K562 (cell line): ENCODE measurements around the gene AK5. TPM values are rescaled to one million over a fixed set of nuclear protein-coding genes. Genes with fewer than 3 reads are reported as not detected.

Source experiments
- ATAC-seq: fragments of 200-7000 bp; cut with Tn5 transposase; 3 replicates; pipeline ENCODE4 v1.9.1; 2020; ENCODE audit warnings: moderate library complexity
- BruUV-seq: library from RNA; stranded (reverse); fragments of 400-500 nt; replicated peaks from 2 replicates; lab custom pipeline; 2021; lab: Mats Ljungman, UMichigan
- CTCF ChIA-PET: fragments of 300-600 bp; formaldehyde crosslinking; extraction: SDS; loops from one replicate; lab custom pipeline; 2021; ENCODE audit warnings: low intra/inter-chr PET ratio; lab: Yijun Ruan, JAX
- POLR2A ChIA-PET: fragments of 300-600, 350-650 bp; sonication (Branson Sonifier 250); formaldehyde crosslinking; extraction: SDS; loops from one replicate; lab custom pipeline; 2021; ENCODE audit warnings: antibody characterized with exemption, inconsistent platforms; lab: Yijun Ruan, JAX
- DNase-seq, 4 experiments: peaks; one replicate each; pipeline versions ENCODE4 v3.0.0 to v3.0.0-alpha.2; 2011 to 2018; ENCODE audit warnings: low spot score in 3 of 4, mixed read lengths in 3 of 4; ENCODE audit errors: extremely low read depth in 1 of 4
- FAIRE-seq: peaks from 2 replicates; lab custom pipeline; 2011; peaks lifted over from hg19 to GRCh38; lab: Jason Lieb, UNC
- H2AFZ ChIP-seq: 2 replicates; pipeline ENCODE4 v1.6.0; 2011; ENCODE audit warnings: low read depth, low read length, control low read depth, inconsistent platforms
- H3K27ac ChIP-seq: fragments of 200-600 bp; 3 replicates; pipeline ENCODE4 v1.8.0; 2011; ENCODE audit warnings: low read depth, mild to moderate bottlenecking, control low read depth, inconsistent platforms, low read length, moderate library complexity, mixed read lengths; ENCODE audit errors: extremely low read depth
- H3K27me3 ChIP-seq, 2 experiments: fragments of 300-600 bp in 1 of 2; 2 replicates in 1 of 2; 3 replicates in 1 of 2; pipeline versions ENCODE4 v1.6.0 to v1.8.0; 2011; ENCODE audit warnings: inconsistent platforms in 2 of 2, low read length in 2 of 2, mild to moderate bottlenecking in 1 of 2, mixed read lengths in 1 of 2, moderate library complexity in 1 of 2; ENCODE audit not compliant: control insufficient read depth in 2 of 2, insufficient read depth in 2 of 2
- H3K36me3 ChIP-seq: fragments of 300-600 bp; 3 replicates; pipeline ENCODE4 v1.8.0; 2011; ENCODE audit warnings: mild to moderate bottlenecking, low read length, inconsistent platforms; ENCODE audit not compliant: control insufficient read depth, insufficient read depth
- H3K4me1 ChIP-seq, 2 experiments: fragments of 200-600 bp in 1 of 2; replicated peaks in 1 of 2; 2 replicates in 1 of 2; 3 replicates in 1 of 2; pipeline versions ENCODE4 v1.5.1 to v1.8.0; 2011; ENCODE audit warnings: inconsistent platforms in 2 of 2, low read length in 2 of 2, mild to moderate bottlenecking in 1 of 2, mixed read lengths in 1 of 2, moderate library complexity in 1 of 2; ENCODE audit not compliant: control insufficient read depth in 2 of 2, insufficient read depth in 2 of 2
- H3K4me2 ChIP-seq: 2 replicates; pipeline ENCODE4 v1.6.1; 2011; ENCODE audit warnings: low read length, control low read depth, inconsistent platforms, mixed read lengths; ENCODE audit not compliant: insufficient read depth
- H3K4me3 ChIP-seq: fragments of 200-600 bp; sonication (generic), shearing (Covaris generic); 2 replicates; pipeline ENCODE4 v1.5.1; 2016; ENCODE audit warnings: control low read depth, inconsistent platforms
- H3K79me2 ChIP-seq: fragments of 200-600 bp; 3 replicates; pipeline ENCODE4 v1.8.0; 2011; ENCODE audit warnings: low read length, inconsistent platforms; ENCODE audit not compliant: control insufficient read depth, insufficient read depth
- H3K9ac ChIP-seq, 2 experiments: 2 replicates each; pipeline versions ENCODE4 v1.6.0 to v1.6.1; 2011; ENCODE audit warnings: low read depth in 2 of 2, low read length in 2 of 2, control low read depth in 1 of 2, inconsistent platforms in 1 of 2, mild to moderate bottlenecking in 1 of 2, mixed read lengths in 1 of 2; ENCODE audit not compliant: insufficient read depth in 1 of 2
- H3K9me1 ChIP-seq: one replicate; pipeline ENCODE4 v1.6.0; 2011; ENCODE audit warnings: inconsistent platforms, mild to moderate bottlenecking, low read length, moderate library complexity; ENCODE audit not compliant: control insufficient read depth, insufficient read depth
- H3K9me3 ChIP-seq: replicated peaks from 2 replicates; pipeline ENCODE4 v1.5.1; 2011; ENCODE audit warnings: low read depth, low read length, inconsistent platforms; ENCODE audit not compliant: control insufficient read depth, insufficient read depth
- H4K20me1 ChIP-seq: replicated peaks from 2 replicates; pipeline ENCODE4 v1.6.1; 2011; ENCODE audit warnings: low read length, inconsistent platforms, mixed read lengths; ENCODE audit not compliant: control insufficient read depth, insufficient read depth
- BHLHE40 ChIP-seq: IDR thresholded peaks from 2 replicates; pipeline ENCODE4 v1.6.1; 2011; ENCODE audit warnings: low read length, improper control_type of control experiment
- CC2D1A ChIP-seq: fragments of 450-650 bp; IDR thresholded peaks from 2 replicates; pipeline ENCODE4 v1.6.1; 2017; ENCODE audit warnings: mild to moderate bottlenecking
- FOSL1 ChIP-seq: fragments of 200-800 bp; sonication (Bioruptor generic); conservative IDR thresholded peaks from 2 replicates; pipeline ENCODE4 v1.6.1; 2016; ENCODE audit warnings: missing genetic modification characterization, missing compliant biosample characterization
- HDAC6 ChIP-seq: IDR thresholded peaks from 2 replicates; pipeline ENCODE4 v1.6.1; 2012; ENCODE audit warnings: low read depth, mild to moderate bottlenecking, control low read depth, inconsistent platforms, low read length, moderate library complexity
- KLF6 ChIP-seq: fragments of 250-450 bp; sonication (Bioruptor Pico); IDR thresholded peaks from 2 replicates; pipeline ENCODE4 v1.4.0; 2020; ENCODE audit warnings: mild to moderate bottlenecking, moderate library complexity, borderline replicate concordance
- NCOA1 ChIP-seq: fragments of 450-650 bp; IDR thresholded peaks from 2 replicates; pipeline ENCODE4 v1.6.1; 2016; ENCODE audit warnings: low read depth
- PTRF ChIP-seq: fragments of 450-650 bp; IDR thresholded peaks from 2 replicates; pipeline ENCODE4 v1.6.1; 2016; ENCODE audit warnings: mild to moderate bottlenecking, missing genetic modification characterization, missing compliant biosample characterization
- RBM25 ChIP-seq: fragments of 200-400 bp; formaldehyde crosslinking; IDR thresholded peaks from 2 replicates; pipeline ENCODE4 v1.6.1; 2018; ENCODE audit warnings: low read length, low read depth, moderate library complexity; ENCODE audit not compliant: severe bottlenecking
- RFX1 ChIP-seq: fragments of 450-650 bp; IDR thresholded peaks from 2 replicates; pipeline ENCODE4 v1.6.1; 2016; ENCODE audit warnings: mild to moderate bottlenecking, moderate library complexity
- RUNX1 ChIP-seq: sonication (generic); IDR thresholded peaks from 2 replicates; pipeline ENCODE4 v1.6.1; 2016; ENCODE audit warnings: antibody characterized with exemption, low read depth
- ZNF347 ChIP-seq: fragments of 450-650 bp; formaldehyde crosslinking; IDR thresholded peaks from 2 replicates; pipeline ENCODE4 v1.4.0; 2020; ENCODE audit warnings: low read depth, mild to moderate bottlenecking, moderate library complexity
- WGBS: fragments of 100-300 bp; shearing (Covaris generic); methylation state at CpG from one replicate; pipeline ENCODE4 v1.1.6; 2016; ENCODE audit warnings: low coverage, mixed read lengths; ENCODE audit not compliant: insufficient coverage; ENCODE audit errors: missing lambda C conversion rate; 5-methylcytosine and 5-hydroxymethylcytosine counted together
- in situ Hi-C: fragments of 300-500 bp; cut with MboI; formaldehyde crosslinking; loops from 4 replicates; pipeline ENCODE4 v1.15.0; 2018; ENCODE audit warnings: inconsistent platforms, mixed read lengths
- intact Hi-C: fragments of 100-400 bp; cut with micrococcal nuclease; formaldehyde crosslinking; loops from 2 replicates; pipeline ENCODE4 v1.14.2; 2022
- polyA plus RNA-seq, 8 experiments: library from polyadenylated mRNA; depleted of rRNA in 4 of 8; stranded (reverse) in 5 of 8; unstranded in 3 of 8; fragments of >200 nt; fragmentation: Nextera tagmentation in 2 of 8; fragmentation: Illumina TruSeq in 1 of 8; extraction: Ambion mirVana in 2 of 8; extraction: Trizol in 1 of 8; gene quantifications; 2 replicates each; pipeline versions ENCODE4 v1.2.1 to v1.2.3, GENCODE V29; 2011 to 2014; ENCODE audit warnings: inconsistent platforms in 1 of 8, missing spikeins in 1 of 8
- total RNA-seq, 7 experiments: library from RNA; depleted of rRNA in 6 of 7; stranded (reverse); fragments of >200 nt in 6 of 7; fragmentation: Illumina TruSeq in 2 of 7; extraction: Trizol in 2 of 7; gene quantifications; 2 replicates each; pipeline versions ENCODE4 v1.2.1 to v1.2.3, GENCODE V29; 2011 to 2021; ENCODE audit warnings: low replicate concordance in 1 of 7
- TF ChIP-seq, protein P1 (sequence below): fragments of 250-450 bp; sonication (Bioruptor Pico); IDR thresholded peaks from 2 replicates; pipeline ENCODE4 v1.8.0; 2021; ENCODE audit warnings: moderate library complexity, mild to moderate bottlenecking, inconsistent platforms
- TF ChIP-seq, protein P2 (sequence below): sonication (generic); formaldehyde crosslinking; IDR thresholded peaks from 2 replicates; pipeline ENCODE4 v1.8.0; 2022; ENCODE audit warnings: mild to moderate bottlenecking, missing genetic modification reagents
- TF ChIP-seq, protein P3 (sequence below): fragments of 450-650 bp; formaldehyde crosslinking; IDR thresholded peaks from 2 replicates; pipeline ENCODE4 v1.4.0; 2022; ENCODE audit warnings: missing genetic modification characterization

AK5 gene
- total and polyA plus RNA-seq, 9 of the 15 experiments (the other 6 are each of a cell fraction or from before 2014, with no cell fraction given) = 0.06 TPM; not detected in 8

DNA sequence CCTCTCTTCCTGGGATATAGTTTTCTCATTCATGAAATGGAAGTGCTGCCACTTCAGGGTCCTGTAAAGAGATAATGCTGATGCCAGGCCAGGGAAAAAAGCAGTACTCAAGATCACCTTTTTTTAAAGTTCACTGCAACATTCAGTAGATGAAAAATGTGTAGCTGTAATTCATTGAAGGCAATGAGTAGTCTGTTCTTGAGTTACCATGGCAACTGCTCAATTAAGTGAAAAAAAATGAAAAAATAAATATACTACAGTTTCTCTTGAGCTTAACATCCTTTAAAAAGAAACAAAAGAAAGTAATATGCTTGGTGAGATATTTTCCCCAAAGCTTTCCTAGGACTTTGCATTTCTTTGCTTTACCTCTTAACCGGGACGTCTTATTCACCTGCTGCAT lies 183.3 kb downstream of the AK5 start:
- ATAC-seq (no peak), DNase-seq (no peak), FAIRE-seq (no peak)
- Histone ChIP-seq H3K4me3 (no peak overlapping the region), H4K20me1 (no peaks in the 10 kb centered on the region), H3K4me2 (no peak overlapping the region), H3K27me3 (peaks cover 3 to 10% of the 10 kb centered on the region in 2 experiments; a peak in 3 of 5 replicates), H3K9me1 (no peaks in the 10 kb centered on the region), H3K9ac (no peak overlapping the region), H3K4me1 (no peaks in the 10 kb centered on the region), H3K9me3 (no peaks in the 10 kb centered on the region), H3K79me2 (no peaks in the 10 kb centered on the region), H3K27ac (no peak overlapping the region), H3K36me3 (no peaks in the 10 kb centered on the region), H2AFZ (no peak overlapping the region)
- BruUV-seq = no TSS peak
- ChIA-PET POLR2A (interaction anchor here (0.7 kb wide), 1 partner anchor 10 kb away, joined by 3 read pairs; no protein-coding TSS in a partner anchor), CTCF (no interaction called here)
- intact Hi-C loops (no loop called here), in situ Hi-C loops (no loop called here)
- 0% methylated on average over 2 of the region's 2 CpGs for WGBS
- TF ChIP-seq RBM25 (no peak), RFX1 (peak; percentile 69)

DNA sequence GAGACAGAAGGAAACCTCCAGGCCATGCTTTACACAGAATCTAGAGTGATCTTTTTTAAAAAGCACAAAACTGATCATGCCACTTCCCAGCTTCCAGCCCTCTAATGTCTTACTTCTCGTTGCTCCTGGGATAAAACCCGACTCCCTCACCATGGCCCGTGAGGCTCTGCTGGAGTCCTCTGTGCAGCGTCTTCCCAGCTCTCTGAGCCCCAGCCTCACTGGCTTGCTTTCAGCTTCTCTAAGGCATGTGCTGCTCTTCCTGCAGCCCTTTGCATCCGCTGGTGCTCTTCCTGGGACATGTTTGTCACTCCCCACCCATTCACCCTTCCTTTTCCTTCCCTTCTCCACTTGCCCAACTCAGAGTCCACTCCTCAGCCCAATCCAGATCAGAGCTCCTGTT lies 184.1 kb downstream of the AK5 start:
- FAIRE-seq (no peak), ATAC-seq (no peak), DNase-seq (no peak)
- 2% methylated on average over 5 of the region's 5 CpGs for WGBS
- no peaks in the 10 kb centered on the region for H3K9me1 ChIP-seq
- no peaks in the 10 kb centered on the region for H3K36me3 ChIP-seq
- no peak overlapping the region for H3K4me3 ChIP-seq
- H4K20me1 ChIP-seq = no peaks in the 10 kb centered on the region
- ChIA-PET CTCF (no interaction called here), POLR2A (no interaction called here)
- H3K27ac ChIP-seq = no peak overlapping the region
- intact Hi-C loops (no loop called here), in situ Hi-C loops (no loop called here)
- no peaks in the 10 kb centered on the region for H3K9me3 ChIP-seq
- H2AFZ ChIP-seq = no peak overlapping the region
- H3K4me1 ChIP-seq = no peaks in the 10 kb centered on the region
- H3K79me2 ChIP-seq = no peaks in the 10 kb centered on the region
- no peak overlapping the region for H3K9ac ChIP-seq
- peaks cover 3 to 10% of the 10 kb centered on the region in 2 experiments; a peak in 3 of 5 replicates for H3K27me3 ChIP-seq
- no peak overlapping the region for H3K4me2 ChIP-seq
- BruUV-seq = no TSS peak
- no peak for TF ChIP-seq BHLHE40
- TF ChIP-seq PTRF (tag) = no peak
- TF ChIP-seq, protein P1, sequence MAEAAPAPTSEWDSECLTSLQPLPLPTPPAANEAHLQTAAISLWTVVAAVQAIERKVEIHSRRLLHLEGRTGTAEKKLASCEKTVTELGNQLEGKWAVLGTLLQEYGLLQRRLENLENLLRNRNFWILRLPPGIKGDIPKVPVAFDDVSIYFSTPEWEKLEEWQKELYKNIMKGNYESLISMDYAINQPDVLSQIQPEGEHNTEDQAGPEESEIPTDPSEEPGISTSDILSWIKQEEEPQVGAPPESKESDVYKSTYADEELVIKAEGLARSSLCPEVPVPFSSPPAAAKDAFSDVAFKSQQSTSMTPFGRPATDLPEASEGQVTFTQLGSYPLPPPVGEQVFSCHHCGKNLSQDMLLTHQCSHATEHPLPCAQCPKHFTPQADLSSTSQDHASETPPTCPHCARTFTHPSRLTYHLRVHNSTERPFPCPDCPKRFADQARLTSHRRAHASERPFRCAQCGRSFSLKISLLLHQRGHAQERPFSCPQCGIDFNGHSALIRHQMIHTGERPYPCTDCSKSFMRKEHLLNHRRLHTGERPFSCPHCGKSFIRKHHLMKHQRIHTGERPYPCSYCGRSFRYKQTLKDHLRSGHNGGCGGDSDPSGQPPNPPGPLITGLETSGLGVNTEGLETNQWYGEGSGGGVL (CRISPR knock-in tag) = no peak
- no peak for TF ChIP-seq CC2D1A
- TF ChIP-seq, protein P2, sequence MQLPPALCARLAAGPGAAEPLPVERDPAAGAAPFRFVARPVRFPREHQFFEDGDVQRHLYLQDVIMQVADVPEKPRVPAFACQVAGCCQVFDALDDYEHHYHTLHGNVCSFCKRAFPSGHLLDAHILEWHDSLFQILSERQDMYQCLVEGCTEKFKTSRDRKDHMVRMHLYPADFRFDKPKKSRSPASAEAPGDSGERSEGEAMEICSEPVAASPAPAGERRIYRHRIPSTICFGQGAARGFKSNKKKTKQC = no peak
- TF ChIP-seq, protein P3, sequence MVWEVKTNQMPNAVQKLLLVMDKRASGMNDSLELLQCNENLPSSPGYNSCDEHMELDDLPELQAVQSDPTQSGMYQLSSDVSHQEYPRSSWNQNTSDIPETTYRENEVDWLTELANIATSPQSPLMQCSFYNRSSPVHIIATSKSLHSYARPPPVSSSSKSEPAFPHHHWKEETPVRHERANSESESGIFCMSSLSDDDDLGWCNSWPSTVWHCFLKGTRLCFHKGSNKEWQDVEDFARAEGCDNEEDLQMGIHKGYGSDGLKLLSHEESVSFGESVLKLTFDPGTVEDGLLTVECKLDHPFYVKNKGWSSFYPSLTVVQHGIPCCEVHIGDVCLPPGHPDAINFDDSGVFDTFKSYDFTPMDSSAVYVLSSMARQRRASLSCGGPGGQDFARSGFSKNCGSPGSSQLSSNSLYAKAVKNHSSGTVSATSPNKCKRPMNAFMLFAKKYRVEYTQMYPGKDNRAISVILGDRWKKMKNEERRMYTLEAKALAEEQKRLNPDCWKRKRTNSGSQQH (CRISPR knock-in tag) = no peak
- no peak for TF ChIP-seq NCOA1
- TF ChIP-seq ZNF347 (CRISPR knock-in tag) = no peak
- no peak for TF ChIP-seq FOSL1
- TF ChIP-seq RUNX1 = no peak
- TF ChIP-seq HDAC6 = no peak
- no peak for TF ChIP-seq KLF6 (CRISPR knock-in tag)
